Right kidney (tissue), 1 donor: ENCODE results near the gene CYB561D2.

ENCODE experiments used
- DNase-seq: peaks from one replicate; pipeline ENCODE4 v3.0.0-alpha.2; 2016

CYB561D2 gene

GRCh38 chr3:50323092-50323600, 27.5 kb upstream of the CYB561D2 start:
- DNase-seq, result no peak

- DNase-seq, result no peak
These were observed 27.0 kb upstream of the CYB561D2 start for GRCh38 chr3:50323614-50324199.

- no peak for DNase-seq
These were observed 26.1 kb upstream of the CYB561D2 start for GRCh38 chr3:50324351-50325112.

- DNase-seq, result no peak
These were observed 25.6 kb upstream of the CYB561D2 start for GRCh38 chr3:50325113-50325480.

- DNase-seq, result no peak
These were observed 25.0 kb upstream of the CYB561D2 start for GRCh38 chr3:50325497-50326181.

- no peak for DNase-seq
These were observed 24.5 kb upstream of the CYB561D2 start for GRCh38 chr3:50326182-50326541.

- no peak for DNase-seq
These were observed 23.5 kb upstream of the CYB561D2 start for GRCh38 chr3:50327129-50327528.

GRCh38 chr3:50327943-50328691, 22.5 kb upstream of the CYB561D2 start, which contains the start of gene TUSC2:
TUSC2 (minus strand) TSS chr3:50328223; CDS start chr3:50328099, 124 bp downstream.
- DNase-seq, result peak; percentile 85

GRCh38 chr3:50330330-50330729, 20.3 kb upstream of the CYB561D2 start:
- DNase-seq, result no peak

- no peak for DNase-seq
These were observed 19.2 kb upstream of the CYB561D2 start for GRCh38 chr3:50331364-50331907.

GRCh38 chr3:50333744-50334328, 16.8 kb upstream of the CYB561D2 start:
- DNase-seq, result no peak

- no peak for DNase-seq
These were observed 16.2 kb upstream of the CYB561D2 start for GRCh38 chr3:50334339-50335075.

- no peak for DNase-seq
These were observed 14.0 kb upstream of the CYB561D2 start for GRCh38 chr3:50336452-50337174.

GRCh38 chr3:50337175-50337861, 13.3 kb upstream of the CYB561D2 start:
- DNase-seq, result peak; percentile 94

GRCh38 chr3:50338965-50339364, 11.7 kb upstream of the CYB561D2 start:
- DNase-seq, result no peak

- no peak for DNase-seq
These were observed 11.0 kb upstream of the CYB561D2 start for GRCh38 chr3:50339485-50340146.

- DNase-seq, result no peak
These were observed 10.6 kb upstream of the CYB561D2 start for GRCh38 chr3:50340147-50340447.

- peak; percentile 71 for DNase-seq
These were observed 10.0 kb upstream of the CYB561D2 start, which contains the start of gene RASSF1 for GRCh38 chr3:50340448-50341329. RASSF1 (minus strand) TSS chr3:50340836; CDS start chr3:50340805, 31 bp downstream.
